ENCODE data around the gene TTC16. TPM values are rescaled to one million over a fixed set of nuclear protein-coding genes. Genes with fewer than 3 reads are reported as not detected.

The TTC16 gene
- total RNA-seq, 1 experiment from 2014 or later: not detected

- no peaks in the 10 kb centered on the region for H4K20me1 ChIP-seq (ENCODE audit: control insufficient read depth, insufficient read depth, insufficient read length)
- H2BK5ac ChIP-seq (ENCODE audit: insufficient read length, low read length): no peak overlapping the region
- no peak overlapping the region for H3K4me2 ChIP-seq (ENCODE audit: insufficient read depth, insufficient read length, low read length)
- no peak overlapping the region for H3K23ac ChIP-seq (ENCODE audit: insufficient read length, low read depth, low read length)
- H3K18ac ChIP-seq (ENCODE audit: insufficient read length, low read depth, low read length): no peak overlapping the region
- no peak overlapping the region for H2AK5ac ChIP-seq (ENCODE audit: insufficient read length, low read length)
- H3K56ac ChIP-seq (ENCODE audit: insufficient read length, low read depth, low read length): no peak overlapping the region
- H3K23me2 ChIP-seq (ENCODE audit: insufficient read length, low read depth, low read length, poor library complexity, severe bottlenecking): peaks cover 7% of the 10 kb centered on the region
- no peak overlapping the region for H2BK12ac ChIP-seq (ENCODE audit: insufficient read length, low read depth, low read length)
- H3K14ac ChIP-seq (ENCODE audit: insufficient read depth, low read length): no peak overlapping the region
- Mint-ChIP-seq H3K27ac (no peak overlapping the region), H3K27me3 (ENCODE audit: low read depth) (peaks cover 22% of the 10 kb centered on the region), H3K9me3 (no peaks in the 10 kb centered on the region), H3K4me3 (no peak overlapping the region), H3K36me3 (ENCODE audit: insufficient read depth in 1 of 3, low read depth in 3 of 3) (no peaks in the 10 kb centered on the region), H3K4me1 (peaks cover 14 to 23% of the 10 kb centered on the region in 2 experiments)
- H3K4ac ChIP-seq (ENCODE audit: low read depth, low read length): no peak overlapping the region
- H3K79me2 ChIP-seq (ENCODE audit: insufficient read depth, low read length): no peaks in the 10 kb centered on the region
- no peak for TF ChIP-seq CTCF (conservative IDR thresholded peaks at IDR 0.05)
- H3K4me1 ChIP-seq (ENCODE audit: insufficient read depth, low read length): no peaks in the 10 kb centered on the region
- no peak overlapping the region for H3T11ph ChIP-seq (ENCODE audit: low read length)
- no peak overlapping the region for H3K9ac ChIP-seq (ENCODE audit: extremely low read depth, insufficient read length, low read length)
- H4K5ac ChIP-seq (ENCODE audit: insufficient read length, low read depth, low read length): no peak overlapping the region
- H3K9me3 ChIP-seq (ENCODE audit: control insufficient read depth, low read depth, low read length): no peaks in the 10 kb centered on the region
- no peak overlapping the region for H4K91ac ChIP-seq (ENCODE audit: insufficient read length, low read depth, low read length)
- H3K27ac ChIP-seq (ENCODE audit: insufficient read length, low read depth, low read length): no peak overlapping the region
- no peaks in the 10 kb centered on the region for H3K27me3 ChIP-seq (ENCODE audit: insufficient read depth, low read length)
- H4K8ac ChIP-seq (replicated peaks; ENCODE audit: insufficient read length, low read depth, low read length): no peak overlapping the region
- no peaks in the 10 kb centered on the region for H3K79me1 ChIP-seq (ENCODE audit: insufficient read depth, low read depth, low read length, poor library complexity, severe bottlenecking)
- H2BK120ac ChIP-seq (ENCODE audit: low read depth, low read length, poor library complexity, severe bottlenecking): no peak overlapping the region
- no CpG with 5 or more reads among the region's 13 CpGs for WGBS (ENCODE audit: extremely low coverage, insufficient read length, low lambda C conversion rate)
- H2BK20ac ChIP-seq (ENCODE audit: low read depth, low read length, poor library complexity, severe bottlenecking): no peak overlapping the region
- no peak overlapping the region; the same call in 1 of the 2 replicates for H2BK15ac ChIP-seq (ENCODE audit: low read depth, low read length)
- H2AFZ ChIP-seq (ENCODE audit: low read length): no peak overlapping the region
- no peak for DNase-seq
Measured at GRCh38 chr9:127738666-127739065, 22.8 kb downstream of the TTC16 start.
